Heart left ventricle (tissue), 16 donors: ENCODE results near the gene CMTM5. TPM values are rescaled to one million over a fixed set of nuclear protein-coding genes. Genes with fewer than 3 reads are reported as not detected.
"Not testable (repeated sequence)": the region's sequence is repeated elsewhere in the genome, so short reads cannot be mapped to it uniquely, and the experiment has no call there.

Source experiments
- ATAC-seq, 4 donors: fragments of 200-7000 bp; cut with Tn5 transposase; one replicate each; pipeline ENCODE4 v1.9.1; 2020 to 2022; ENCODE audit warnings: moderate library complexity in 4 of 4, mild to moderate bottlenecking in 3 of 4, moderate number of reproducible peaks in 1 of 4
- DNase-seq, 5 donors: peaks; one replicate each; pipeline ENCODE4 v3.0.0-alpha.2; 2020
- H3K27ac ChIP-seq, 12 donors: fragments of 200-600 bp; sonication (generic) in 4 of 12; one replicate each; pipeline versions ENCODE4 v1.5.0 to v1.8.0; 2016 to 2022; ENCODE audit warnings: mild to moderate bottlenecking in 2 of 12
- H3K27me3 ChIP-seq, 9 donors: fragments of 200-600 bp; sonication (generic) in 2 of 9; one replicate each; pipeline versions ENCODE4 v1.5.1 to v1.8.0; 2016 to 2022; ENCODE audit warnings: mild to moderate bottlenecking in 3 of 9
- H3K36me3 ChIP-seq, 9 donors: fragments of 200-600 bp; sonication (generic) in 2 of 9; one replicate each; pipeline versions ENCODE4 v1.5.0 to v1.8.0; 2018 to 2022; ENCODE audit warnings: mild to moderate bottlenecking in 2 of 9
- H3K4me1 ChIP-seq, 12 donors: fragments of 200-600 bp; sonication (generic) in 4 of 12; one replicate each; pipeline versions ENCODE4 v1.5.0 to v1.8.0; 2016 to 2022; ENCODE audit warnings: mild to moderate bottlenecking in 3 of 12
- H3K4me3 ChIP-seq, 12 donors: fragments of 200-600 bp; sonication (generic) in 4 of 12; one replicate each; pipeline versions ENCODE4 v1.5.0 to v1.8.0; 2017 to 2022; ENCODE audit warnings: mild to moderate bottlenecking in 9 of 12, moderate library complexity in 4 of 12
- H3K9me3 ChIP-seq, 12 donors: fragments of 200-600 bp; sonication (generic) in 4 of 12; one replicate each; pipeline versions ENCODE4 v1.5.0 to v1.8.0; 2016 to 2022; ENCODE audit warnings: mild to moderate bottlenecking in 1 of 12
- POLR2A ChIP-seq, 2 donors: fragments of 450-650 bp; IDR thresholded peaks; one replicate each; pipeline ENCODE4 v1.6.1; 2017; ENCODE audit warnings: antibody characterized with exemption in 2 of 2, mild to moderate bottlenecking in 2 of 2, moderate library complexity in 2 of 2
- WGBS, 4 donors: extraction: QIAGEN DNeasy Blood & Tissue Kit in 2 of 4; methylation state at CpG; one replicate each; pipeline versions ENCODE4 v1.1.5 to v1.1.7; 2013 to 2018; 5-methylcytosine and 5-hydroxymethylcytosine counted together
- intact Hi-C, 10 donors: fragments of 100-400 bp; cut with DNase I; formaldehyde crosslinking; loops; one replicate each; pipeline versions ENCODE4 v1.11.1 to v1.14.2; 2022
- polyA plus RNA-seq, 2 donors: library from polyadenylated mRNA; stranded (reverse); fragments of 200-250 nt; gene quantifications; one replicate each; pipeline ENCODE4 v1.2.3, GENCODE V29; 2013
- total RNA-seq, 9 donors: library from RNA; depleted of rRNA in 2 of 9; stranded (reverse); fragments of >200 nt in 2 of 9; fragmentation: NEBNext Ultra II Directional in 3 of 9; extraction: Animal tissue kit (Norgen Biotek cat#: 25700) in 3 of 9; gene quantifications; one replicate each; pipeline versions ENCODE4 v1.1.0 to v1.2.4, GENCODE V29; 2016 to 2023
- TF ChIP-seq, protein P1 (sequence below), 12 donors: fragments of 200-600 bp; sonication (generic) in 4 of 12; IDR thresholded peaks; one replicate each; pipeline versions ENCODE4 v1.5.0 to v1.8.0; 2018 to 2022; ENCODE audit warnings: antibody characterized with exemption in 12 of 12, mild to moderate bottlenecking in 5 of 12
- donor health status: ischemic (EF 13 %, LVEDD 7.1; RV severe dilation, severe dysfunction).
- donor health status: healthy with polysubstance abuse.
- donor health status: DM: no; HTN: yes; CAD: no.
- donor health status: DM: no; HTN: no; CAD: no.
- donor health status: ischemic (EF 25% LVEDD 6.9; RV normal size, moderate dysfunction).
- donor health status: ischemic (EF 25% LVEDD 5.7; RV mildly dilated, moderate dysfunction).
- donor health status: healthy.
- donor health status: DM: yes; HTN: yes; CAD: no.
- donor health status: ischemic (EF 35%, LVEDD 5.7; RV mildly dilated, moderate dysfunction).
- donor health status: nonischemic (EF 11% LVEDD 7.7; RV severe dilation, severe dysfunction).
- donor health status: DM: yes; HTN: yes; CAD: no.
- donor health status: PGD.
- donor health status: ischemic (EF 29% LVEDD 5.4; RV normal size, mild dysfunction).
- donor health status: nonischemic (EF 23%, LVEDD 6.1; RV moderate dilation, normal function).

The CMTM5 gene
- total and polyA plus RNA-seq, 11 donors, result 0.32 to 1.8 (median 0.75) TPM; not detected in 4

DNA sequence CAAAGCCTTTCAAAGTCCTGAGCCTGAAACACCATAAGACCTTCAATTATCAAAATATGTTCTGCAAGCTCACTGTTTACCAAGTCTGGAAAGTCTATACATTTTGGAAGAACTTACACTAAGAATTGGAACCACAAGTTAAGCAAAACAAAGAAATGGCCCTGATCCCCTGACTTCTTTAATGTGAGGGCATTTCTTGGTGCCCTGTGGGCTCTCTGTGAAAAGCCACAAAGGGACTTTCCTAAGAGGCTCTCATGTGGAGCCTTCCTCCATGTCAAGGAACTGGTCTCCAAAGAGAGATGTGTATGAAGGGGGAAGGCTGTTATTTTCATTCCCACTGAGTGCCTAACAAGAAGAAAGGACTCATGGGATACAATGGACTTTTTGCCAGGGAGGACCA lies 44.7 kb downstream of the CMTM5 start:
- TF ChIP-seq, protein P1, sequence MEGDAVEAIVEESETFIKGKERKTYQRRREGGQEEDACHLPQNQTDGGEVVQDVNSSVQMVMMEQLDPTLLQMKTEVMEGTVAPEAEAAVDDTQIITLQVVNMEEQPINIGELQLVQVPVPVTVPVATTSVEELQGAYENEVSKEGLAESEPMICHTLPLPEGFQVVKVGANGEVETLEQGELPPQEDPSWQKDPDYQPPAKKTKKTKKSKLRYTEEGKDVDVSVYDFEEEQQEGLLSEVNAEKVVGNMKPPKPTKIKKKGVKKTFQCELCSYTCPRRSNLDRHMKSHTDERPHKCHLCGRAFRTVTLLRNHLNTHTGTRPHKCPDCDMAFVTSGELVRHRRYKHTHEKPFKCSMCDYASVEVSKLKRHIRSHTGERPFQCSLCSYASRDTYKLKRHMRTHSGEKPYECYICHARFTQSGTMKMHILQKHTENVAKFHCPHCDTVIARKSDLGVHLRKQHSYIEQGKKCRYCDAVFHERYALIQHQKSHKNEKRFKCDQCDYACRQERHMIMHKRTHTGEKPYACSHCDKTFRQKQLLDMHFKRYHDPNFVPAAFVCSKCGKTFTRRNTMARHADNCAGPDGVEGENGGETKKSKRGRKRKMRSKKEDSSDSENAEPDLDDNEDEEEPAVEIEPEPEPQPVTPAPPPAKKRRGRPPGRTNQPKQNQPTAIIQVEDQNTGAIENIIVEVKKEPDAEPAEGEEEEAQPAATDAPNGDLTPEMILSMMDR (IDR thresholded peaks at IDR 0.05), result no peak
- peak in 1 of 2 donors; percentile 3 for TF ChIP-seq POLR2A (IDR thresholded peaks at IDR 0.05)
- Histone ChIP-seq H3K9me3 (no peaks in the 10 kb centered on the region), H3K27me3 (no peaks in the 10 kb centered on the region), H3K36me3 (peaks cover 0 to 83% (median 61%) of the 10 kb centered on the region in 9 donors), H3K4me1 (peaks cover 0 to 28% (median 0%) of the 10 kb centered on the region in 12 donors), H3K4me3 (peak overlapping the region in 2 of 12 donors; percentile 9 to 19), H3K27ac (peak overlapping the region in 6 of 12 donors; percentile 38 to 72 (median 47))
- ATAC-seq, result no peak
- intact Hi-C loops, result no loop called here
- DNase-seq, result no peak

- Histone ChIP-seq H3K27ac (peak overlapping the region in 3 of 12 donors; percentile 46 to 71 (median 53)), H3K4me3 (peak overlapping the region in 2 of 12 donors; percentile 13 to 14), H3K9me3 (no peaks in the 10 kb centered on the region), H3K4me1 (peaks cover 0 to 20% (median 0%) of the 10 kb centered on the region in 12 donors), H3K27me3 (no peaks in the 10 kb centered on the region), H3K36me3 (peaks cover 0 to 63% (median 43%) of the 10 kb centered on the region in 9 donors)
- TF ChIP-seq POLR2A (IDR thresholded peaks at IDR 0.05), result no peak
- TF ChIP-seq, protein P1 (IDR thresholded peaks at IDR 0.05), result no peak
- 43 to 58% (median 53%) methylated on average over 5 to 6 of the region's 6 CpGs for WGBS, 4 donors
- ATAC-seq, result peak in 3 of 4 donors; percentile 1 to 5 (median 2)
- intact Hi-C loops, result no loop called here
- DNase-seq, result no peak
These were observed 46.8 kb downstream of the CMTM5 start for GRCh38 chr14:23423657-23424056.

DNA sequence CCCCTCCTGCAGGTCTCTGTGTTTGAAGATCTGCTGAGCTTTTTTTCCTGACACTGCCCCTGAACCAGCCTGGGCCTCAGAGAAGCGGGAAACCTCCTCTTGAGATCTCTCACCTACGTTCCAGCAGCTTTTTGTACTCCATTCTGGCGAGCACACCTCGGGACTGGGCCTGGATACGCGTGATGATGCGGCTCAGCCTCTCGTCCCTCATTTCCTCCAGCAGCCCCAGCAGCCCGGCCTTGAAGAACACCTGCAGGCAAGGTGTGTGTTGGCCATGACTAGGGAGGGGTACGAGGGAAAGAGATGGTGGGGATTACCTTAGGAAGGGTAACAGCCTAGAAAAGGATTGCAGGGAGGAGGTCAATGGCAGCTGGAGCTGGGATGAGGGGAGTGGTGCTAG lies 48.3 kb downstream of the CMTM5 start:
- Histone ChIP-seq H3K4me1 (peaks cover 0 to 18% (median 0%) of the 10 kb centered on the region in 12 donors), H3K27me3 (no peaks in the 10 kb centered on the region), H3K9me3 (no peaks in the 10 kb centered on the region), H3K36me3 (peaks cover 0 to 67% (median 35%) of the 10 kb centered on the region in 9 donors), H3K4me3 (peak overlapping the region in 1 of 12 donors; percentile 14), H3K27ac (no peak overlapping the region)
- TF ChIP-seq, protein P1 (IDR thresholded peaks at IDR 0.05), result no peak
- no peak for TF ChIP-seq POLR2A (IDR thresholded peaks at IDR 0.05)
- ATAC-seq (no peak), DNase-seq (peak in 1 of 5 donors; percentile 29)
- intact Hi-C loops, result no loop called here
- WGBS, 4 donors, result 29 to 53% (median 43%) methylated on average over 10 of the region's 10 CpGs

GRCh38 chr14:23425798-23426197 lies 49.0 kb downstream of the CMTM5 start:
- H3K27me3 ChIP-seq, intact Hi-C loops, H3K27ac ChIP-seq, H3K9me3 ChIP-seq: not testable (repeated sequence)
- H3K4me1 ChIP-seq, result peaks cover 0 to 12% (median 0%) of the 10 kb centered on the region in 12 donors
- peak in 2 of 4 donors; percentile 0 for ATAC-seq
- TF ChIP-seq POLR2A (IDR thresholded peaks at IDR 0.05), result peak in 1 of 2 donors; percentile 5
- H3K36me3 ChIP-seq, result peaks cover 0 to 67% (median 35%) of the 10 kb centered on the region in 9 donors
- DNase-seq, result peak in 2 of 5 donors; percentile 18 to 20
- 51 to 67% (median 54%) methylated on average over 5 to 6 of the region's 6 CpGs for WGBS, 4 donors
- peak overlapping the region in 1 of 12 donors; percentile 14 for H3K4me3 ChIP-seq
